Measurements from ENCODE around the gene CD82.

DNA sequence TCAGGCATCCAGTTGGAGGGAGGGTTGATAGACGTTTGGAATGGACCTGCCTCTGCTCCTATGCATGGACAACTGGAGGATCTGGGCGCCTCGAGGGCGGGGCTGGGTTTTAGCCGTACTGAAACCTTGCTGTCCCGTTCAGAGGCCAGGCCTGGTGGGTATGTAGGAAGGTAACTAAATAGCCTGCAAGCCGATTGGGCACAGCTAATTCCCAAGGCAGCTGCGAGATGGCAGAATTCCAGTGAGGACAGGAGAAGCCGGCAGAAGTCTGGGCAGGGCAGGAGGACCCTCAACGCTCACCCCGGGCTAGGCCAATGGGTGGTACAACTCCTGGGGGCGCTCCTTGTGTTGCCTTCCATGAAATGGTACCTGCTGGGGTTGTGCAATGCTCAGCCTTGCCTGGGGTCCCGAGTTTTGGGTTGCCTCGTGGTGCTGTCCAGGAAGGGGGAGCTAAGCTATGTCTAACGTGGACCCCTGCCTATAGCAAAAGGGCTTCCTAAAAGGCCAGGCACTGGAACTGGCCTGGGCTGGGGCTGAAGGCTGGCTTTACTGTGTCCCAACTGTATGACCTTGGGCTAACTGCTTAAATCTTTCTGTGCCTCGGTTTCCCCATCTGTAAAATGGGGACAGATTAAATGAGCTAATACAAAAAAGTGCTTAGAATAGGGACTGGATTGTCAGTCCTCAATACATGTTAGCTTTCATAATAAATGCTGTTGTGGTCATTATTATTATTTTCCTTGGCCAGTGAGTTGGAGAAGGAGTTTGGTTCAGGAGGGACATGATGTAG is 30.1 kb upstream of the CD82 start:
- TF ChIP-seq TAF1 (IDR thresholded peaks at IDR 0.05; ENCODE audit: low read depth, low read length) = no peak
- no peak for TF ChIP-seq SPI1 (IDR thresholded peaks at IDR 0.05; ENCODE audit: low read depth, low read length)
- TF ChIP-seq POLR2A (IDR thresholded peaks at IDR 0.05; ENCODE audit: low read depth, low read length) = no peak
